AG20443 (cell line): ENCODE data around the gene ABCB11.
A peak's percentile ranks its signal among the peaks of the same experiment; 100 is the strongest.
"Not testable (repeated sequence)": the region's sequence is repeated elsewhere in the genome, so short reads cannot be mapped to it uniquely, and the experiment has no call there.

Experiments used
- DNase-seq: peaks from one replicate; pipeline ENCODE4 v3.0.0; 2012; ENCODE audit warnings: low spot score, mixed read lengths

The ABCB11 gene

DNA sequence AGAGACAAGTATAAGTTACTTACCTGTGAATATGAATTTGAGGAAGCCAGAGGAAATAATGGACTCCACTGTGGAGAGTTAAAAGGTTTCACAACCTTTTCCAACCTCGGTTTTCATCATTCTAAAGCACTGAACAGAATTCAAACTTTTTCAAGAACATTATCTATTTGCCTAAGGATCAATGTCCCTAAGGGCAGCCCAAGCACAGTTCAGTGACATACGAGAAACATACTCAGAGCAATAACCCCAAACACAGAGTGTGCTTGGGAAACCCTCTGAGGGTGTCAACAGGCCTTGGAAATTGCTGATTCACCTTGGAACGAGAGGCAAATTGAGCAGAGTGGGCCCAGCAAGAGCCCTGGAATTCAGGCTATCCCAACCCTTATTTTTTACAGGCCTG lies at the start of gene ABCB11:
Gene ABCB11 (minus strand): TSS at position 123 of the 400 bp plus-strand sequence. CDS start 13,199 bp downstream, outside the sequence.
- no peak for DNase-seq

DNA sequence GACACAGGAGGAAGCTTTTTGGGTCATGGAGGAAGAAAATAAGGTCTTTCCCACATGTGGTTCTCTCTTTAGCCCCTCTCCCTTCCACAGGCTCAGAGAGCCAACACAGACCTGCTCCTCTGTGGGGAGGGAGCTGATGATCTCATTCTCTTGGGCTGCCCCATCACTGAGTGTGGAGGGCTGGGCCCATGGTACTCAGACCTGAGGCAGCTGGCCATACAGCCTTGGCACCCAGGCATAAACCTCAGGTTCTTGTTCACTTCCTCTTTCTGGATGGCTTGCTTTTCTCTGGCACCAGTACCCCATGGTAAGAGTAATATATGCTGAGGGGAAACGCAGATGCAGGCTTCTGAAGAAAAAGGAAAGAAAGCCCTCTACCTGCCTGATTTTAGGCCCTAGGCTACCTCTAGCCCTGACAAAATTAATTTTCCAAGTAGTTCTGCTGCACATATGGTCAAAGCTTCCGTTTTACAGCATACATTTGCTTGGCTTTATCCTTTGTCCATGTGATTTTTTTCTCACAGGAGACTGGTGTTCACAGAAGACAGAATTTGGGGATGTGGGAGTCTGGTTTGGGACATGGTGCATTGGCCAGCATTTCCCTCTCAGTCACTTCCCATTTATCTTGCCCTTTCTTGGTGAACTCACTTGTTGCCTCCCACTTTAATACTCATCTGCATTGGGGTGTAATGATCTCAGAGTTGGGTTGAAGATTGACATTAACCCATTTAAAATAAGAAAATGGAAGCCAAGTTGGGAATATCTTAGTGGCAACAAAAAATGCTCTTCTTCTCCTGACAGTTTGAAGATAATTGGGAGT lies 49.3 kb upstream of the ABCB11 start:
- DNase-seq = no peak

DNA sequence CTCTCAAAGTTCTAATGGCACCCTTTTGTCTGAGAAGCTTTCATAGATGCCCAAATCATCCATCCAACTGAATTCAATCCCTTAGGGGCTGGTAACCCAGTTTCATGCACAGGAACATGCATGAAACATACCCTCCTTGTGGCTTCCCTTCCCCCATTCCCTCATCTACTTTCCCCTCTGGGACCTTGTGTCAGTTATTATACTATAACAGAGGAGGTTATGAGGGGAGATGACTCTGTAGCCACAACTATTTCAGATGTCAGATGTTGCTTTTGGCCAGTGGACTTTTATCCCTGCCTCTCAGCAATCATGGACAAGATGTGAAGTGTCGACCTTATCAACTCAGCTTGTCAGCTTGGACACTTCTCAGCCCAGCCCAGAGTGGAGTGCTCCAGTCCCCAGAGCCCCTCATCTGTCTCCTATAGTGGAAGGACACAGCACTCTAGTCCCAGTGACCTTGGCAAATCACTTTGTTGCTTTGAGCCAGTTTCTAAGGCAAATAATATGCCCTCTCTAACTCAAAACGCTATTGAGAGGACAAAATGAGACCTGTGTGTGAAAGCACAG lies 46.6 kb upstream of the ABCB11 start:
- no peak for DNase-seq

DNA sequence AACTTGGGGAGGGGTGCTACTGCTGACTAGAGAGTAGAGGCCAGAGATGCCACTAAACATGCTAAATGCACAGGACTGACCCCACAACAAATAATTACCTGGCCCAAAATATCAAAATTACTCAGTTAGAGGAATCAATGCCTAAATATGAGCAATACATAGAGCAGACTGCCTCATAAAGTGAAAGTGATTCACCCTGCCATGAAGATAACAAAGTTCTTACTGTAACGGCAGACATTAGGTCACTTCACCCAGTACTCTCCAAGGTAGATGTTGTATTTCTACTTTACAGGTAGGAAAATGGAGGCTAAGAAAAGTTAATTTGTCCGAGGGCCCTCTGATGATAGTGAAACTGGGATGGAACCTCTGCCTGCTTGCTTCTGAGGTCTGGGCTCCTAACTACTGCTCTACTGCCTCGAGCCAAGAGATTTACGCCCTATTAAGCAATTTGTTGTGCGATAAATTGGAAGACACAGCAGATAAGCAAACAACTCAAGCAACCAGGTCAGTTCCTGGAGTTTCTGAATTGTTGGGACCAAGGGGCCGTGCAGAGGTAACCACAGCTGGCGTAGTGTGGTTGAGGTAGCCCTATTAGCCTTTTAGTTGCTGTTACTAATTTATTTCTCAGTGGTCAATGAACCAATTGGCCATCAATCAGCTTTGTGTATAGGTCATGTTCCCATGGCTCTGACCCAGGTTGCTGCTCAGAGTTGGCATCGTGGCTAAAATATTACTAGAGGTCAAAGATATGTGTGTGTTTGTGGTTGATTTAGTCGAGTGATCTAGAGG lies 43.0 kb upstream of the ABCB11 start:
- DNase-seq = no peak

DNA sequence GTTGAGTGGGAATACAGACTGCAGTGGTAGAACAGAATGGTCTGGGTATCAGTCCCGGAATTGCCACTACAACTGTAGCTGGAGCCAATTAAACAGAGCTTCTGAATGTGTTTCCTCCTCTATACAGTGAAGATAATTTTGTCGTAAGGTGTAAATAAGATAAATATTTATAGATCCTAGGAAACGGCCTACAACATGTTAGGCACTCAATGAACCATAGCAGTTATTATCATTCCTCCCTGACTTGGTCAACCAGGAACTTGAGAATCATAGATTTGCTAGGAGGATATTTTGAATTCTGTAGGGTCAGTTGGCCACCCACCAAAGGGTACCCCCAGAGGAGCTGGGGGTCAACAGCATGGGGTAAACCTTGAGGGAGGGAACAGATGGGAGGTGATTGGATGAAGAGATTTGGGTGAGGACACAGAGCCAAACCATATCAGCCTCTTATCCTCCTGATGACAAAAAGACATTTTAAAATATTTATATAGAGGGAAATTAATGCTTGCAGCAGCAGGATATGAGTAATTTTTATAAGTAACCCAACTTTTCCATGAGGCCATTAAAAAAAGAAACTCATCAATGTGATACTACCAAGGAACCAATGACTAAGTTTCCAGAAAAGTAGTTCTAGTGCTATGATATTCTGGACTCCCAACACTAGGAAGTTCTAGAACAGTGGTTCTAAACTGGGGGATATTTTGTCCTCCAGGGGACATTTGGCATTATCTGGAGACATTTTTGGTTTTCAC lies 42.3 kb upstream of the ABCB11 start:
- no peak for DNase-seq

DNA sequence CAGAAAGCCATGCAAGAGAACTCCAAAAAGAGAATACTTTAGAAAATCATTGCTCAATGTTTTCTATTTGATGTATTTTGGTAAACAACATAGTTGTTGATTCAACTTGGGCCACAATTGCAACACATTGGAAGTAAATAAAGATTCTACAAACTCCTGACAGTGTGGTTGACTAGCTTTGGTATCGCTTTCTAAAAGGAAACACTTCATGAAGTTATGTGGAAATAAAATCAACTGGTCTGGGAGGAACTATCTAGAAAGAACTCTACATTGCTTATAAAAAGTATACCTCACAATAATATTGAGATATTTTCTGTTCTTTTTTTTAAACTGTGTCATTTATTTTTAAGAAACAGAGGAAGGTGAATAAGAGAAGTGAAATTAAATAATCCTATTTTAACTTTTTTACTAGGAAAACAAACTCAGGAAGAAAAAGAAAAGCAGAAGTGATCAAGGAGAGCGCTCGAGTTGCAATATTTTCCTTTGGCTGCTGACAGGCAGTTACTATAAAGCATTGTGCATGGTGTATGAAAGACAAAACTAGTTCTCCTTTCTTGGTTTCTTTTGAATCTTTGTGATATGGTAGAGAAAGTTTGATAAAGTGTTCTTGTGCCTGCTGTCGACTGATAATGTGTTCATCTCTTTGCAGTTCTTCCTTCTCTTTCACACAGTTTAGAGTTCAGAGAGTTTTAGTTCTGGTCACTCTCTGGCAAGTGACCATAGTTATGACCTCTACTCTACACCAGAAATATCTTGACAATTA lies 41.2 kb upstream of the ABCB11 start:
- no peak for DNase-seq

DNA sequence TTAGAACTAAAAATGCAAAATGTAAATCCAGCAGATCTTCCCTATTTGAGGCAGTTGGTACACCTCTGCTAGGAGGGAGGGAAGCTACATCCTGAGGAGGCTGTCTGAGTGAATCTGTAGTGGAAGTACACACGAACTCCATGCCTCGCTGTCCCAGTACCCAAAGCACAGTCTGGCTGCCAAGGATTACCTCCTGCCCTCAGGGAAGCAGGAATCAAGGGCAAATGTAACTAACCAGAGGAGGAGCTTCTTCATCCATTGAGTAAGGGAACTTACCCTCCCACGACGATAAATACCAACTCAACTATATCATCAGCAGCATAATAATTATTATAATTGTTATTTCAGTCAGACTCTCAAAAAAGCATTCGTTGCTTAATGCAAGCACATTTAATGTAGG lies 40.3 kb upstream of the ABCB11 start:
- DNase-seq = no peak

DNA sequence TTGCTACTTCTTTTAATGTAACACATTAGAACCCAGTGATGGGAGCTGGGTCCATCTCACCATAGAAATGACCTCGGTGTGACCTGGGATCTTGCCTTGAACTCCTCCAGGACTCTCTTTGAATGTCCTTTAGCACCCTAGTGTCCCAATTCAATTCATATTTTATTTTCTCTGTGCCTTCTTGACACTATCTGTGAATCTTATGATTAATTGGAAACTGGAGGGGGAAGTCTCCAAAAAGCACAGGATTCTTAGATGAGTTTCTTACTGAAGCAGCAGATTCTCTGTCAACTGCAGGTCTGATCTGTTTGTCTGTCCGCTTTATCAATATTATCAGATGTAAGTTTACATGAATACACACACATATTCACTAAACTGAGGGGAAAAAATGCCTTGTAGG lies 38.7 kb upstream of the ABCB11 start:
- DNase-seq = no peak

DNA sequence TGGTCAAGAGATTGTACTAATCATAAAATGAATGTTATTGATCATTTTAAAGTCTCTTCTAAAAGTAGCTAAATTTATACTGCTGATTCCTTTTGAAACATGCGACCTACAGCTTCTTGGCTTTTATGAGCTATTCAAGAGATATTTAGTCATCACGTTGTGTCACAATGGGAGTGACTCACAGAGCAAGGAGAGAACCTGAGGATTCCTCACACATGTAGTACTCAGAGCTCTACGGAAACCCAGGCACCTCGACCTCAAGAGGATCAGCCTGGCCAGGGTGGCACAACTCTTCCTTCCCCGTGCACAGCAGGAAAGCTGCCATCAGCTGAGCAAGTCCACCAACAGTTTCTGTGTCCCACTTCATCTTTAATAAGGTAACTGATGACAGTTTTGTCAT lies 38.2 kb upstream of the ABCB11 start, which contains the start of gene DHRS9:
Gene DHRS9 (plus strand): TSS at position 223 of the 400 bp plus-strand sequence. CDS start 12,019 bp downstream, outside the sequence.
- peak; percentile 15 for DNase-seq

DNA sequence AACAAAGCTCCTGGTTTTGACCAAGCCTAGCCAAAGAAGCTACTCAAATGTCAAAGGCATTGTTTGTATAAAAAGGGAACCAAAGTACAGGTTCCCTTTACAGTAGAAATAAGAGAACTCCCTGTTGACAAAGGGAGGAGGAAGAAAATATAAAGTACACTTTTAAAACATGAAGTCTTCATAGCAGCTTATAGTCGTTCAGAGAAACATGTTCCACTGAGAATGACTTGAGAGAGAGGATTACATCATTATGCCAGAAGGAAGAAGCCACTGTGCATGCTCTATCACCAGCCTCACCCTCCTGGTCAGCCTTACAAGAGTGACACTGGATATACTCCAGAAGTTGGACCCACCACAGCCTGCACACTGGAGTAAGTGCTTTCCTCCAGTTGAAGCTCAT lies 35.8 kb upstream of the ABCB11 start:
- no peak for DNase-seq

DNA sequence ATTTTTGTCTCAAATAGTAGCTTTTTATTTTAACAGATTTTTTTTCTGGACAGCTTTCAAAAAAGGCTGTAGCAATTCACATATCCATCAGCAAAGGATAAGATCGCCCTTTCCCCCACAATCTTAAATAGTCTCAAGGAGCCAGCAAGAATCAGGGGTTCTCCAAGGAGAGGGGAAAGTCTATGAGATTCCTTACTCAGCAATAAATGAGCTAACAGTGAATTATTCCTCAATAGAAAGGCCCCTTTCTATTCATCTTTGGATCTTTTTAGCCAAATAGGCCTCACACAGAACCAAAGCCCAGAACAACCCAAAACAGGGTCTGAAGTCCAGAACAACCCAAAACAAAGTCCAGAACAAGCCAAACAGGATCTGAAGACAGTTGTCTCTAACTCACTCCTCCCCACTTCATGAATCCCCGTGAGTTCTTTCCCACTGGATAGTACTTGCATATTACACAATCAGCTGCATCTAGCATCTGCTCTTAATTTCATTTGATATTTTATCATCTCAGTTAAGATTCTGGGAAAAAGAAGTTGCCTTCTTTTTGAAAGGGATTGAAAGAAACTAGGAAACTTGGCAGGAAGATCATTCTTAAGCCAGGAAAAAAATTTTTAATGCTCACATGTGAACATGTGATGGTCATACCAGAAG lies 34.9 kb upstream of the ABCB11 start:
- no peak for DNase-seq

DNA sequence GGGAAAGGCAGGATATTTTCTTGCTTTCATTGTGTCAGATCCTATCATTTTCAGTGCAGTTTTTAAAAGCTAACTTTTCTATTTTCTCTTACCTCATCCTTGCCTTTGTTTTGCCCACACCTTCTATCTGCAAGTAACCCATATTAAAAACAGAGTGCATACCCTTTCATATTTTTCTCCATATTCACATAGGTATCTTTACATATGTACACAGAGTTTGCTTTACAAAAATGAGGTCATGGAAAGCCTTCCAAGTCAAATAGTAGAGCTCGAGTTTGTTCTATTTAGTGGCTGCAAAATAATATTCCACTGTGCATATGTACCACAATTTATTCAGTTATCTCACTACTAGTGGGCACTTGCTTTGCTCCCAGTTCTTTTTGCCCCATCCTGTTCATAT lies 34.3 kb upstream of the ABCB11 start:
- DNase-seq = no peak

DNA sequence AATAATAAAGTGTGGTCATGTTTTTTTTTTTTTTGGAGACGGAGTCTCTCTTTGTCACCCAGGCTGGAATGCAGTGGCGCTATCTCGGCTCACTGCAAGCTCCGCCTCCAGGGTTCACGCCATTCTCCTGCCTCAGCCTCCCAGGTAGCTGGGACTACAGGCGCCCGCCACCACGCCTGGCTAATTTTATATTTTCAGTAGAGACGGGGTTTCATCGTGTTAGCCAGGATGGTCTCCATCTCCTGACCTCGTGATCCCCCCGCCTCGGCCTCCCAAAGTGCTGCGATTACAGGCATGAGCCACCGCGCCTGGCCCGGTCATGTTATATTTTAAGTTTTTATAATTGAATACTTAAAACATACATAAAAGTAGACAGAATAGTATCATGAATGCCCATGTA lies 33.1 kb upstream of the ABCB11 start:
- not testable (repeated sequence) for DNase-seq

DNA sequence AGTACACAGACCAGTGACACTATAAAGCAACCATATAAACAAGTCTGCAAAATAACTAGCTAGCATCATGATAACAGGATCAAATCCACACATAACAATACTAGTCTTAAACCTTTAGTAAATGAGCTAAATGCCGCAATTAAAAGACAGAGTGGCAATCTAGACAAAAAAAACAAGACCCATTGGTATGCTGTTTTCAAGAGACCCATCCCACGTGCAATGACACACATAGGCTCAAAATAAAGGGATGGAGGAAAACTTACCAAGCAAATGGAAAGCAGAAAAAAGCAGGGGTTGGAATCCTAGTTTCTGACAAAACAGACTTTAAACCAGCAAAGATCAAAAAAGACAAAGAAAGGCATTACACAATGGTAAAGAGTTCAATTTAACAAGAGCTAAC lies 23.5 kb upstream of the ABCB11 start:
- not testable (repeated sequence) for DNase-seq

DNA sequence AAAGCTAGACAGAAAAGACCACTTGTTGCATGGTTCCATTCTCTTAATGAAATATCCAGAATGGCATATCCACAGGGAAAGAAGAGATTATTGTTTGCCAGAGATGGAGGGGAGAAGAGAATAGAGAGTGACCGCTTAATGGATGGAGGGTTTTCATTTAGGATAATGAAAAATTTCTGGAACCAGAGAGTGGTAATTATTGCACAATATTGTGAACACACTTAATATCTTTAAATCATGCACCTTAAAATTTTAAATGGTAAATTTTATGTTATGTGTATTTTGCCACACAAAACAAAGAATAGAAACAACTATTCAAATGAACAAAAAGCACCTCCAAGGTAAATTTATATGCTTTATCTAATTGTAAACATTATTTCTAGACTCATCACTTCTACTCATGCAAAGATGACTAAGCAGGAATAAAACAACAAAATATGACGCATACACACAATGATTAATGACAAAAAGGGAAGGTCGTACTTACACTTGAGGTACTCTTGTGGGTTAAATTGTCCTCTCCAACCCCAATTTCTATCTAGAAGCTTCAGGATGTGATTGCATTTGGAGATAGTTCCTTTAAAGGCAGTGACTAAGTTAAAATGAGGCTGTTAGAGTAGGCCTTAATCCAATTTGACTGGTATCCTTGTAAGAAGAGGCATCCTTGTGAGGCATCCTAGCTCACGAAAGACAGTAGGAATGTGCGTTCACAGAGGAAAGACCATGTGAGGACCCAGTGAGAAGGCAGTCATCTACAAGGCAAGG lies 19.5 kb upstream of the ABCB11 start:
- DNase-seq = no peak

DNA sequence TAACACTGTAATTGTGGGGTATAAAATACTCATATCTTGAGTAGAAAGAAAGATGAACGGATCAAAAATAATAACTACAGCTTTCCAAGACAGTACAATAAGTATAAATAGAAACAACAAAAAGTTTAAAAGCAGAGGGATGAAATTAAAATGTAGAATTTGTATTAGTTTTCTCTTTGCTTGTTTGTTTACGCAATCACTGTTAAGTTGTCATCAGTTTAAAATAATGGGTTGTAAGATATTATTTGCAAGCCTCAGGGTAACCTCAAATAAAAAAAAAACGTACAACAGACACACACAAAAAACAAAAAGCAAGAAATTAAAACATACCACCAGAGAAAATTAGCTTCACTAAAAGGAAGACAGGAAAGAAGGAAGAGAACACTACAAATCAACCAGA lies 18.0 kb upstream of the ABCB11 start:
- no peak for DNase-seq

DNA sequence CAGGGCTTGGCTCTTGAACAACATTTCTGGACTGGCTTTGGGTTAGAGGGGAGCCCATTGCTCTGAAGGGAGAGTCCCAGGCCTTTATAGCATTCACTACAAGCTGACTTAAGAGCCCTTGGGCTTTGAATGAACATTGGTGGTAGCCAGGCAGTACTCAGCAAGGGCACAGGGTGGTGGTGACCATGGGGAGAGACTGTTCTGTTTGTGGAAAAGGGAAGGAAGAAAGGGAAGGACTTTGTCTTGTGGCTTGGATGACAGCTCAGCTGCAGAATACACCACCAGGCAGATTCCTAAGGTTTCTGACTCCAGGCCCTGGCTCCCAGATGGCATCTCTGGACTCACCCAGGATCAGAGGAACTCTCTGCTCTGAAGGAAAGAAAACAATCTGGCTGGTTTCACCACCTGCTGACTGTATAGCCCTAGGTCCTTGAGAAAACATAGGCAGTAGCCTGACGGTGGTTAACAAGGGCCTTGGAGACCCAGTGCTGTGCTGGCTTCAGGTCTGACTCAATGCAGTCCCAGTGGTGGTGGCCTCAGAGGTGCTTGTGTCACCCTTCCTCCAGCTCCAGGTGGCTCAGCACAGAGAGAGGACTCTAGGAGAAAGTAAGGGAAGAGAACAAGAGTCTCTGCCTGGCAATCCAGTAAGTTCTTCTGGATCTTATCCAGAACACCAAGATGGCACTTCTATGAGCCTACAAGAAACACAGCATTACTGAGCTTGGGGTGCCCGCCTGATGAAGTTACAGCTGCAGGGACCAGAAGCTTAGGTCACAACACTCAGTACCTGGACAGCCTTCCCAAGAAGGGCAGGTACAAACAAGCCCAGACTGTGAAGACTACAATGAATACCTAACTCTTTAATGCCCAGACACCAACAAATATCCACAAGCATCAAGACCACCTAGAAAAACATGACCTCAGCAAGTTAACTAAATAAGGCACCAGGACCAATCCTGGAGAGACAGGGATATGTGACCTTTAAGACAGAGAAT lies 16.4 kb upstream of the ABCB11 start:
- DNase-seq = no peak

DNA sequence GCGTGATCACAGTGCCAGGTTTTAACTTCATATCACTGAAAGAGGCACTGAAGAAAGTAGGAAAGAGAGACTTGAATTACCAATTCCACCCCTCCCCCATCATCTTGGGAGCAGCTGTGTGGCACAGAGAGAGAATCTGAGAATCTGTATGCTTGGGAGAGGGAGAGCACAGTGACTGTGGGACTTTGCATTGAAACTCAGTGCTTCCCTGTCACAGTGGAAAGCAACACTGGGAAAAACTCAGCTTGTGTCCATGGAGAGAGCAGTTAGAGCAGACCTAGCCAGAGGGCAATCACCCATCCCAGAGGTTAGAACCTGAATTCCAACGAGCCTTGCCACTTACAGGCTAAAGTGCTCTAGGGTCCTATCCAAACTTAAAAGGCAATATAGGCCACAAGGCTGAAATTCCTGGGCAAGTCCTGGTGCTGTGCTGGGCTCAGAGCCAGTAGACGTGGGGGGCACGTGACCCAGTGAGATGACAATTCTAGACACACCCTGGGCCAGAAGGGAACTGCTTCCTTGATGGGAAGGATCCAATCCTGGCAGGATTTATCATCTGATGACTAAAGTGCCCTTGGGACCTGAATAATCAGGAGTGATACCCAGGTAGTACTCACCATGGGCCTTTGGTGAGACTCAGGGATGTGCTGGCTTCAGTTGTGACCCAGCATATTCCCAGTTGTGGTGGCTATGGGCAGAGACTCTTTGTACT lies 15.5 kb upstream of the ABCB11 start:
- DNase-seq = no peak
